Fibroblast of lung (primary cell): ENCODE results near the gene TLE2.

Source experiments
- EZH2 ChIP-seq: IDR thresholded peaks from 2 replicates; pipeline ENCODE4 v1.5.1; 2012; ENCODE audit warnings: low read length, control low read depth, mild to moderate bottlenecking; ENCODE audit errors: missing control alignments
- TF ChIP-seq, protein P1 (sequence below), 2 donors: IDR thresholded peaks in 1 of 2; conservative IDR thresholded peaks in 1 of 2; 1 replicate in 1 of 2; 2 replicates in 1 of 2; pipeline ENCODE4 v1.5.1; 2011 to 2012; ENCODE audit warnings: low read length in 2 of 2, control low read depth in 1 of 2, inconsistent platforms in 1 of 2, low read depth in 1 of 2, mild to moderate bottlenecking in 1 of 2

GRCh38 chr19:2964874-2965273 is 64.2 kb downstream of the TLE2 start:
- TF ChIP-seq, protein P1, sequence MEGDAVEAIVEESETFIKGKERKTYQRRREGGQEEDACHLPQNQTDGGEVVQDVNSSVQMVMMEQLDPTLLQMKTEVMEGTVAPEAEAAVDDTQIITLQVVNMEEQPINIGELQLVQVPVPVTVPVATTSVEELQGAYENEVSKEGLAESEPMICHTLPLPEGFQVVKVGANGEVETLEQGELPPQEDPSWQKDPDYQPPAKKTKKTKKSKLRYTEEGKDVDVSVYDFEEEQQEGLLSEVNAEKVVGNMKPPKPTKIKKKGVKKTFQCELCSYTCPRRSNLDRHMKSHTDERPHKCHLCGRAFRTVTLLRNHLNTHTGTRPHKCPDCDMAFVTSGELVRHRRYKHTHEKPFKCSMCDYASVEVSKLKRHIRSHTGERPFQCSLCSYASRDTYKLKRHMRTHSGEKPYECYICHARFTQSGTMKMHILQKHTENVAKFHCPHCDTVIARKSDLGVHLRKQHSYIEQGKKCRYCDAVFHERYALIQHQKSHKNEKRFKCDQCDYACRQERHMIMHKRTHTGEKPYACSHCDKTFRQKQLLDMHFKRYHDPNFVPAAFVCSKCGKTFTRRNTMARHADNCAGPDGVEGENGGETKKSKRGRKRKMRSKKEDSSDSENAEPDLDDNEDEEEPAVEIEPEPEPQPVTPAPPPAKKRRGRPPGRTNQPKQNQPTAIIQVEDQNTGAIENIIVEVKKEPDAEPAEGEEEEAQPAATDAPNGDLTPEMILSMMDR (conservative IDR thresholded peaks at IDR 0.05 in 1 of 2, IDR thresholded peaks at IDR 0.05 in 1 of 2; ENCODE audit: low read depth in 1 of 2, low read length in 2 of 2), result no peak
- no peak for TF ChIP-seq EZH2
